HG02571 (cell line): Measurements from ENCODE around the gene MAMLD1.

Source experiments
- ATAC-seq: cut with Tn5 transposase; IDR thresholded peaks from one replicate; pipeline ENCODE4 v1.9.1; 2021; ENCODE audit warnings: mild to moderate bottlenecking, moderate library complexity; ENCODE audit not compliant: unreplicated experiment

MAMLD1 gene

GRCh38 chrX:150405576-150405975 is 42.5 kb downstream of the MAMLD1 start:
- ATAC-seq: no peak

- ATAC-seq: no peak
Measured at GRCh38 chrX:150406596-150406995, 43.5 kb downstream of the MAMLD1 start.

- ATAC-seq: no peak
Measured at GRCh38 chrX:150408007-150408406, 44.9 kb downstream of the MAMLD1 start.

GRCh38 chrX:150408561-150408960 is 45.4 kb downstream of the MAMLD1 start:
- ATAC-seq: no peak

- ATAC-seq: no peak
Measured at GRCh38 chrX:150409486-150409885, 46.4 kb downstream of the MAMLD1 start.

- ATAC-seq: no peak
Measured at GRCh38 chrX:150409964-150410363, 46.8 kb downstream of the MAMLD1 start.

GRCh38 chrX:150410513-150410912 is 47.4 kb downstream of the MAMLD1 start:
- no peak for ATAC-seq

- no peak for ATAC-seq
Measured at GRCh38 chrX:150411656-150412055, 48.5 kb downstream of the MAMLD1 start.

- ATAC-seq: no peak
Measured at GRCh38 chrX:150414228-150414627, 51.1 kb downstream of the MAMLD1 start.

- ATAC-seq: no peak
Measured at GRCh38 chrX:150416469-150416868, 53.4 kb downstream of the MAMLD1 start.

- ATAC-seq: no peak
Measured at GRCh38 chrX:150421816-150422215, 58.7 kb downstream of the MAMLD1 start.

- ATAC-seq: no peak
Measured at GRCh38 chrX:150429594-150429993, 66.5 kb downstream of the MAMLD1 start.

GRCh38 chrX:150436195-150436594 is 73.1 kb downstream of the MAMLD1 start:
- no peak for ATAC-seq

- ATAC-seq: no peak
Measured at GRCh38 chrX:150438165-150438564, 75.0 kb downstream of the MAMLD1 start.

- no peak for ATAC-seq
Measured at GRCh38 chrX:150446151-150446550, 83.0 kb downstream of the MAMLD1 start.

- no peak for ATAC-seq
Measured at GRCh38 chrX:150446995-150447394, 83.9 kb downstream of the MAMLD1 start.

GRCh38 chrX:150449313-150449712 is 86.2 kb downstream of the MAMLD1 start:
- ATAC-seq: no peak

- ATAC-seq: no peak
Measured at GRCh38 chrX:150450519-150451177, 87.5 kb downstream of the MAMLD1 start.

- ATAC-seq: no peak
Measured at GRCh38 chrX:150451953-150452352, 88.8 kb downstream of the MAMLD1 start.

- no peak for ATAC-seq
Measured at GRCh38 chrX:150454083-150454482, 91.0 kb downstream of the MAMLD1 start.

- ATAC-seq: no peak
Measured at GRCh38 chrX:150454508-150455214, 91.5 kb downstream of the MAMLD1 start.

GRCh38 chrX:150455215-150455608 is 92.1 kb downstream of the MAMLD1 start:
- ATAC-seq: no peak

- no peak for ATAC-seq
Measured at GRCh38 chrX:150456466-150456865, 93.3 kb downstream of the MAMLD1 start.
